ENCODE measurements around the gene TLR7.

TLR7 gene

DNA sequence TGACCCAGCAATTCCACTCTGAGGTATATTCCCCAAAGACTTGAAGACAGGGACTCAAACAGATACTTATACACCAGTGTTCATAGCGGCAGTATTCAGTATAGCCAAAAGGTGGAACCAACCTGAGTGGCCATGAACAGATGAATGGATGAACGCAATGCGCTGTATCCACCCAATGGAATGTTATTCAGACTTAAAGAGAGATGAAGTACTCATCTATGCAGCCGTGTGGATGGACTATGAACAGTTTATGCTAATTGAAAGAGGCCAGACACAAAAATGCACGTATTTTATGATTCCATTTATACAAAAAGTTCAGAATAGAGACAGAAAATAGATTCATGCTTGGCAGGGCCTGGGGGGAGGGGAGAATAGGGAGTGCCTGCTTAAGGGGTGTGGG, 49.3 kb upstream of the TLR7 start (continued):
- TF ChIP-seq, protein P1, sequence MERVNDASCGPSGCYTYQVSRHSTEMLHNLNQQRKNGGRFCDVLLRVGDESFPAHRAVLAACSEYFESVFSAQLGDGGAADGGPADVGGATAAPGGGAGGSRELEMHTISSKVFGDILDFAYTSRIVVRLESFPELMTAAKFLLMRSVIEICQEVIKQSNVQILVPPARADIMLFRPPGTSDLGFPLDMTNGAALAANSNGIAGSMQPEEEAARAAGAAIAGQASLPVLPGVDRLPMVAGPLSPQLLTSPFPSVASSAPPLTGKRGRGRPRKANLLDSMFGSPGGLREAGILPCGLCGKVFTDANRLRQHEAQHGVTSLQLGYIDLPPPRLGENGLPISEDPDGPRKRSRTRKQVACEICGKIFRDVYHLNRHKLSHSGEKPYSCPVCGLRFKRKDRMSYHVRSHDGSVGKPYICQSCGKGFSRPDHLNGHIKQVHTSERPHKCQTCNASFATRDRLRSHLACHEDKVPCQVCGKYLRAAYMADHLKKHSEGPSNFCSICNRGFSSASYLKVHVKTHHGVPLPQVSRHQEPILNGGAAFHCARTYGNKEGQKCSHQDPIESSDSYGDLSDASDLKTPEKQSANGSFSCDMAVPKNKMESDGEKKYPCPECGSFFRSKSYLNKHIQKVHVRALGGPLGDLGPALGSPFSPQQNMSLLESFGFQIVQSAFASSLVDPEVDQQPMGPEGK (tag by site-specific recombination; IDR thresholded peaks at IDR 0.05), result no peak
- no peak for TF ChIP-seq ZNF121 (tag by site-specific recombination; IDR thresholded peaks at IDR 0.05)
- TF ChIP-seq, protein P2, sequence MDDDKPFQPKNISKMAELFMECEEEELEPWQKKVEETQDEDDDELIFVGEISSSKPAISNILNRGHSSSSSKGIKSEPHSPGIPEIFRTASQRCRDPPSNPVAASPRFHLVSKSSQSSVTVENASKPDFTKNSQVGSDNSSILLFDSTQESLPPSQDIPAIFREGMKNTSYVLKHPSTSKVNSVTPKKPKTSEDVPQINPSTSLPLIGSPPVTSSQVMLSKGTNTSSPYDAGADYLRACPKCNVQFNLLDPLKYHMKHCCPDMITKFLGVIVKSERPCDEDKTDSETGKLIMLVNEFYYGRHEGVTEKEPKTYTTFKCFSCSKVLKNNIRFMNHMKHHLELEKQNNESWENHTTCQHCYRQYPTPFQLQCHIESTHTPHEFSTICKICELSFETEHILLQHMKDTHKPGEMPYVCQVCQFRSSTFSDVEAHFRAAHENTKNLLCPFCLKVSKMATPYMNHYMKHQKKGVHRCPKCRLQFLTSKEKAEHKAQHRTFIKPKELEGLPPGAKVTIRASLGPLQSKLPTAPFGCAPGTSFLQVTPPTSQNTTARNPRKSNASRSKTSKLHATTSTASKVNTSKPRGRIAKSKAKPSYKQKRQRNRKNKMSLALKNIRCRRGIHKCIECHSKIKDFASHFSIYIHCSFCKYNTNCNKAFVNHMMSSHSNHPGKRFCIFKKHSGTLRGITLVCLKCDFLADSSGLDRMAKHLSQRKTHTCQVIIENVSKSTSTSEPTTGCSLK (tag by site-specific recombination; IDR thresholded peaks at IDR 0.05), result no peak
- TF ChIP-seq GFI1B (tag by site-specific recombination; IDR thresholded peaks at IDR 0.05), result no peak
- no peak for TF ChIP-seq ZNF626 (tag by site-specific recombination; IDR thresholded peaks at IDR 0.05)

DNA sequence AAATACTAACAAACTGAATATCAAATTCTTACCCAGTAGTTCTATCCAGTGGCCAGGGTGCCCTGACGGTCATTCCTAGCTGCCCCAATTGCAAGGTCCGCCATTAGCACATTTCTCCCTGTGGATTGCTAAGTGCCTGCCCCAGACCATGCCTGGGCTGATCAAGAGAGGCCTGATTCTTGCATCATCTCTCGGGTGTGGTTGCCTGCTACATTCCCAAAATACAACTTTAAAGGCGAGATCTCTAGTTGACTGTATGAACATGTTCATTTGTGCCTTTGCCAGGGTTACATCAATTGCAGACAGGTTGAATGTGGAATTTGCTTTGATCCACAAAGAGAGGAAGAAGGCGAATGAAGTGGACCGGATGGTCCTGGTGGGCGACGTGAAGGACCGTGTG, 47.6 kb upstream of the TLR7 start:
- ChIA-PET POLR2A (no interaction called here), CTCF (interaction anchor here (0.6 kb wide), 1 partner anchor 720 kb away, joined by 3 read pairs; no protein-coding TSS in a partner anchor)
- no peaks in the 10 kb centered on the region for H3K4me1 ChIP-seq (ENCODE audit: control insufficient read depth, insufficient read depth, low read length)
- peaks cover 18 to 61% of the 10 kb centered on the region in 2 experiments for H3K36me3 ChIP-seq (ENCODE audit: control insufficient read depth in 2 of 2, insufficient read depth in 1 of 2, low read length in 2 of 2)
- TF ChIP-seq ZNF341 (tag by site-specific recombination; IDR thresholded peaks at IDR 0.05; ENCODE audit: low read depth) (no peak), ZNF677 (tag by site-specific recombination; IDR thresholded peaks at IDR 0.05) (no peak), SCRT2 (tag by site-specific recombination; IDR thresholded peaks at IDR 0.05) (no peak), ZNF324 (tag by site-specific recombination; IDR thresholded peaks at IDR 0.05) (no peak), ZNF19 (tag by site-specific recombination; IDR thresholded peaks at IDR 0.05; ENCODE audit: low read depth) (no peak), GLIS1 (tag by site-specific recombination; IDR thresholded peaks at IDR 0.05) (no peak), ZNF146 (tag by site-specific recombination; IDR thresholded peaks at IDR 0.05) (no peak), ZNF792 (tag by site-specific recombination; IDR thresholded peaks at IDR 0.05) (no peak), KLF7 (tag by site-specific recombination; IDR thresholded peaks at IDR 0.05; ENCODE audit: borderline replicate concordance) (no peak), RBAK (tag by site-specific recombination; IDR thresholded peaks at IDR 0.05) (no peak), ZNF132 (tag by site-specific recombination; IDR thresholded peaks at IDR 0.05; ENCODE audit: borderline replicate concordance) (no peak), ZNF777 (tag by site-specific recombination; IDR thresholded peaks at IDR 0.05; ENCODE audit: borderline replicate concordance) (no peak), ZNF404 (tag by site-specific recombination; IDR thresholded peaks at IDR 0.05) (no peak), ZNF837 (tag by site-specific recombination; IDR thresholded peaks at IDR 0.05) (no peak), ZNF23 (tag by site-specific recombination; IDR thresholded peaks at IDR 0.05; ENCODE audit: borderline replicate concordance) (no peak), ZBTB21 (tag by site-specific recombination; IDR thresholded peaks at IDR 0.05) (no peak)
- TF ChIP-seq, protein P3, sequence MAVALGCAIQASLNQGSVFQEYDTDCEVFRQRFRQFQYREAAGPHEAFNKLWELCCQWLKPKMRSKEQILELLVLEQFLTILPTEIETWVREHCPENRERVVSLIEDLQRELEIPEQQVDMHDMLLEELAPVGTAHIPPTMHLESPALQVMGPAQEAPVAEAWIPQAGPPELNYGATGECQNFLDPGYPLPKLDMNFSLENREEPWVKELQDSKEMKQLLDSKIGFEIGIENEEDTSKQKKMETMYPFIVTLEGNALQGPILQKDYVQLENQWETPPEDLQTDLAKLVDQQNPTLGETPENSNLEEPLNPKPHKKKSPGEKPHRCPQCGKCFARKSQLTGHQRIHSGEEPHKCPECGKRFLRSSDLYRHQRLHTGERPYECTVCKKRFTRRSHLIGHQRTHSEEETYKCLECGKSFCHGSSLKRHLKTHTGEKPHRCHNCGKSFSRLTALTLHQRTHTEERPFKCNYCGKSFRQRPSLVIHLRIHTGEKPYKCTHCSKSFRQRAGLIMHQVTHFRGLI (tag by site-specific recombination; IDR thresholded peaks at IDR 0.05), result no peak
- H3K9me3 ChIP-seq (ENCODE audit: control insufficient read depth, insufficient read depth, low read depth, low read length), result no peaks in the 10 kb centered on the region
- no peak overlapping the region for H3K4me3 ChIP-seq (ENCODE audit: low read depth, low read length)
- no peak overlapping the region for H3K27ac ChIP-seq (ENCODE audit: extremely low read depth, low read depth, low read length)

All from HEK293 (cell line).